BLaER1 treated with 17β-estradiol and CSF1 and Interleukin-3, amounts not matched to agents 10 nM and 100 nM (cell line): ENCODE results near the gene TFAP2A.

Experiments
- H3K27ac ChIP-seq, 11 experiments: shearing (Covaris generic); formaldehyde crosslinking; 2 replicates each; pipeline ENCODE4 v1.8.1; 2022
- H3K27me3 ChIP-seq, 11 experiments: shearing (Covaris generic); formaldehyde crosslinking; 2 replicates each; pipeline ENCODE4 v1.8.1; 2022
- H3K36me3 ChIP-seq, 11 experiments: shearing (Covaris generic); formaldehyde crosslinking; 2 replicates each; pipeline ENCODE4 v1.8.1; 2022
- H3K4me1 ChIP-seq, 10 experiments: shearing (Covaris generic); formaldehyde crosslinking; 2 replicates each; pipeline ENCODE4 v1.8.1; 2022
- H3K4me2 ChIP-seq, 11 experiments: shearing (Covaris generic); formaldehyde crosslinking; 2 replicates each; pipeline ENCODE4 v1.8.1; 2022
- H3K4me3 ChIP-seq, 10 experiments: shearing (Covaris generic); formaldehyde crosslinking; 2 replicates each; pipeline ENCODE4 v1.8.1; 2022
- H3K9ac ChIP-seq, 11 experiments: shearing (Covaris generic); formaldehyde crosslinking; 2 replicates each; pipeline ENCODE4 v1.8.1; 2022
- H3K9me3 ChIP-seq, 11 experiments: shearing (Covaris generic); formaldehyde crosslinking; replicated peaks in 1 of 11; 2 replicates each; pipeline ENCODE4 v1.8.1; 2022
- H4K20me1 ChIP-seq, 11 experiments: shearing (Covaris generic); formaldehyde crosslinking; 2 replicates each; pipeline ENCODE4 v1.8.1; 2022
- Cebpa-rat ChIP-seq, 11 experiments: shearing (Covaris generic); IDR thresholded peaks; 2 replicates each; pipeline ENCODE4 v1.8.1; 2022

TFAP2A gene

DNA sequence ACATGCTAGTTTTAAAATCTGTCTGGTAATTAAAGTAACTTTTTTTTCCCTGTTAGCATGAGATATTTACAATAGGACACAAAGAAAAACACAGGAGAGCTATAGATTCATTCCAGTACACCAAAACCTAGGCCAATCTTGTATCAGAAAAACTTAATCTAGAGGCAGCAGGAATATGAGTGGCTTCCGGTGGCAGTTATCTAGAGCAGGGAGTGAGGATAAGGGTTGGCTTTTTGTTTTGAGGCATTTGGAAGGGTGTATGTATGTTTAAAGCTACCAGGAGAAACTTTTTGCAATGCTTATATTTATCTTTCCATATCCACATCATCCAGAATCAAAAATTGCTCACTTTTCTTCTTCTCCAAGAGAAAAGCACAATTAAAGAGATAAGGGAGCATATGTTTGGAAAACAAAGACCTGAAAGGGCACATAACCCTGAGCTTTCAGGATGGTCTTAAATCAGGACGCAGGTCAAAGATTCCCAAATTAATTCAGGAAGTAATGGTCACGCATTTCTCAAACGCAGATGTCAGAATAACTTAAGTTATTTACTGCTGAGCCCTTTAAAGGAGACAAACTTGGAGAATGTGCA is 13.1 kb downstream of the TFAP2A start:
- H3K9me3 ChIP-seq = peaks cover 5 to 10% (median 8%) of the 10 kb centered on the region in 11 experiments; a peak in 15 of 22 replicates
- TF ChIP-seq Cebpa-rat (IDR thresholded peaks at IDR 0.05) = no peak
- no peak overlapping the region for H3K4me2 ChIP-seq
- no peak overlapping the region for H3K4me3 ChIP-seq
- no peak overlapping the region for H3K27ac ChIP-seq
- no peak overlapping the region for H3K9ac ChIP-seq
- H3K36me3 ChIP-seq = peaks cover 0 to 5% (median 0%) of the 10 kb centered on the region in 11 experiments; a peak in 1 of 22 replicates
- H3K27me3 ChIP-seq = peaks cover 75 to 94% (median 90%) of the 10 kb centered on the region in 11 experiments
- peaks cover 10 to 17% (median 14%) of the 10 kb centered on the region in 10 experiments; a peak in 19 of 20 replicates for H3K4me1 ChIP-seq
- H4K20me1 ChIP-seq = 0 out of 22 replicates have a peak, but pooled peaks cover 0 to 4% (median 0%) of the 10 kb centered on the region in 11 experiments

DNA sequence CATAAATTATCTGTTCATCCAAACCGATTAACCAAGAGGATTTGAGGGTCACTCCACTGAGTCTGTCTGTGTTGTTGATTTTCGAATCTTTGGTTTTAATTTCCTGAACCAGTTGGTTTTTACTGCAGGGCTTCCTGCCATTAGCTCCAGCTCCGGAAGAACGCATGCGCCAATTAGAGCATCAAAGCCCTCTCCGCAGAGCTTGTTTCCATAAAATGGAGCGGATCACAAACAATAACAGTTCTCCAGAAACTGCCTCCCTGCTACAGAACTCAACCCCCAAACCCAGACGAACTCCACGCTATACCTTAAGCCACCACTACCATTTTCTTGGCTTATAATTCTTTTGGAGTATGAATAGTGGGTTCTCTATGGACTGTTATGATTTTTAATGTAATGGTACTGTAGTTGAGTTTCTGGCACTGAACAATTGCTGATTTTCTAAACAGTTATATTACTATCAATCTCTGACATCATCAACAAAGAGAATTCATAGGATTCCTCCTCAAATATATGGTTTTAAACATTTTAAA is 13.8 kb downstream of the TFAP2A start:
- Histone ChIP-seq H3K4me3 (no peak overlapping the region), H3K4me2 (no peak overlapping the region), H4K20me1 (peaks cover 0 to 4% (median 0%) of the 10 kb centered on the region in 11 experiments; a peak in 1 of 22 replicates), H3K9ac (no peak overlapping the region), H3K4me1 (peaks cover 10 to 17% (median 14%) of the 10 kb centered on the region in 10 experiments; a peak in 19 of 20 replicates), H3K36me3 (peaks cover 0 to 5% (median 0%) of the 10 kb centered on the region in 11 experiments; a peak in 1 of 22 replicates), H3K9me3 (peaks cover 5 to 10% (median 8%) of the 10 kb centered on the region in 11 experiments; a peak in 15 of 22 replicates), H3K27ac (no peak overlapping the region), H3K27me3 (peaks cover 74 to 94% (median 90%) of the 10 kb centered on the region in 11 experiments)
- TF ChIP-seq Cebpa-rat (IDR thresholded peaks at IDR 0.05) = no peak

- H4K20me1 ChIP-seq = peaks cover 0 to 4% (median 0%) of the 10 kb centered on the region in 11 experiments; a peak in 1 of 22 replicates
- H3K4me3 ChIP-seq = no peak overlapping the region
- H3K4me1 ChIP-seq = peaks cover 10 to 17% (median 14%) of the 10 kb centered on the region in 10 experiments; a peak in 19 of 20 replicates
These were observed 14.5 kb downstream of the TFAP2A start for GRCh38 chr6:10400330-10400729.

GRCh38 chr6:10399451-10399850 is 15.4 kb downstream of the TFAP2A start:
- peaks cover 0 to under 1% (median 0%) of the 10 kb centered on the region in 11 experiments; a peak in 5 of 22 replicates for H3K9me3 ChIP-seq
- H3K27me3 ChIP-seq = peaks cover 79 to 94% (median 91%) of the 10 kb centered on the region in 11 experiments
- no peak overlapping the region for H3K9ac ChIP-seq
- no peak overlapping the region for H3K27ac ChIP-seq
- no peak overlapping the region for H3K4me2 ChIP-seq
- H3K4me1 ChIP-seq = peaks cover 5 to 9% (median 8%) of the 10 kb centered on the region in 10 experiments; a peak in 17 of 20 replicates
- peaks cover 0 to 5% (median 0%) of the 10 kb centered on the region in 11 experiments; a peak in 1 of 22 replicates for H3K36me3 ChIP-seq
- TF ChIP-seq Cebpa-rat (IDR thresholded peaks at IDR 0.05) = no peak
- H3K4me3 ChIP-seq = no peak overlapping the region
- peaks cover 0 to 4% (median 0%) of the 10 kb centered on the region in 11 experiments; a peak in 1 of 22 replicates for H4K20me1 ChIP-seq

More at GRCh38 chr6:10400330-10400729, 14.5 kb downstream of the TFAP2A start:
- Histone ChIP-seq H3K36me3 (peaks cover 0 to 5% (median 0%) of the 10 kb centered on the region in 11 experiments; a peak in 1 of 22 replicates), H3K4me2 (no peak overlapping the region), H3K9me3 (peaks cover 5 to 9% (median 8%) of the 10 kb centered on the region in 11 experiments; a peak in 16 of 22 replicates), H3K9ac (no peak overlapping the region), H3K27ac (no peak overlapping the region), H3K27me3 (peaks cover 77 to 94% (median 90%) of the 10 kb centered on the region in 11 experiments)
- TF ChIP-seq Cebpa-rat (IDR thresholded peaks at IDR 0.05) = no peak

- Histone ChIP-seq H3K4me1 (peaks cover 3 to 8% (median 5%) of the 10 kb centered on the region in 10 experiments; a peak in 16 of 20 replicates), H3K9me3 (no peaks in the 10 kb centered on the region; a peak in 1 of 22 replicates), H3K4me2 (no peak overlapping the region), H3K27me3 (peaks cover 87 to 100% (median 99%) of the 10 kb centered on the region in 11 experiments), H3K4me3 (no peak overlapping the region), H3K9ac (no peak overlapping the region), H3K36me3 (peaks cover 0 to 5% (median 0%) of the 10 kb centered on the region in 11 experiments; a peak in 1 of 22 replicates), H3K27ac (no peak overlapping the region), H4K20me1 (peaks cover 0 to 4% (median 0%) of the 10 kb centered on the region in 11 experiments; a peak in 2 of 22 replicates)
- TF ChIP-seq Cebpa-rat (IDR thresholded peaks at IDR 0.05) = no peak
These were observed 16.2 kb downstream of the TFAP2A start for GRCh38 chr6:10398446-10399218.

DNA sequence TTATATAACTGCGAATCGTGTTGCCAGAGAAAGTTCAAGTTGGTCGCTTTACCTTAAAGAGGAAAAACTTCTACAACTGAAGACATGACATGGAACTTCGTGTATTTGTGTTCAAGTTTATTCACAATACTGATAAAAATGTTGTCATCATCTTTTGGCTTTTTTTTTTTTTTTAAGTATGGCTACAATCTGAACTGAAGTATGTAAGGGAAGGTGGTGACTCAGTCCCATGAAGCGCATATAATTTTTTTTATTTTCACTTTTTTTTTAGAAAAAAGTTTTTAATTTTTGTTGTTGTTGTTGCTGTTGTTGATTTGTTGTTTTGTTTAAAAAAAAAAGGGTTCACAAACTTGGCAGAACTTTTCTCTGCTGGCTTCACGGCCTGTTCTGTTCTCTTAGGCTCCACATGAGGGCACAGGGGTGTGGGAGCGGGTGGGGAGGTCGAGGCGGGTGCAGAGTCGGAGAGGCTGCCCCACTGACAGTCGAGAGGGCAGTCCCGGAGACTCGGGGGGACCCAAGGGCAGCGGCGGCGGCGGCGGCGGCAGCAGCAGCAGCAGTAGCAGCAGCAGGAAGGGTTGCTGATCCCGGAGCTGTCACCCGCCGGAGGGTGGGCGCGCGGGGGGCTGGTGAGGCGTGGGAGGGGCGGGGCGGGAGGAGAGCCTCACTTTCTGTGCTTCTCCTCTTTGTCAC is 17.0 kb downstream of the TFAP2A start:
- no peak overlapping the region for H3K4me2 ChIP-seq
- no peak overlapping the region for H3K4me3 ChIP-seq
- no peak overlapping the region for H3K9ac ChIP-seq

GRCh38 chr6:10396785-10397184 is 18.1 kb downstream of the TFAP2A start:
- Histone ChIP-seq H3K4me2 (no peak overlapping the region), H3K9me3 (peaks cover 0 to 4% (median 0%) of the 10 kb centered on the region in 11 experiments; a peak in 3 of 22 replicates), H3K27ac (no peak overlapping the region), H3K36me3 (peaks cover 0 to 5% (median 0%) of the 10 kb centered on the region in 11 experiments; a peak in 1 of 22 replicates), H3K9ac (no peak overlapping the region), H3K27me3 (peaks cover 95 to 100% (median 99%) of the 10 kb centered on the region in 11 experiments), H3K4me3 (no peak overlapping the region), H3K4me1 (no peaks in the 10 kb centered on the region), H4K20me1 (peaks cover 0 to 4% (median 0%) of the 10 kb centered on the region in 11 experiments; a peak in 2 of 22 replicates)
- TF ChIP-seq Cebpa-rat (IDR thresholded peaks at IDR 0.05) = no peak

More for the DNA sequence above, 17.0 kb downstream of the TFAP2A start:
- no peak for TF ChIP-seq Cebpa-rat (IDR thresholded peaks at IDR 0.05)
- Histone ChIP-seq H3K27me3 (peaks cover 95 to 100% (median 99%) of the 10 kb centered on the region in 11 experiments), H3K9me3 (no peaks in the 10 kb centered on the region; a peak in 1 of 22 replicates), H3K36me3 (peaks cover 0 to 5% (median 0%) of the 10 kb centered on the region in 11 experiments; a peak in 1 of 22 replicates), H3K4me1 (peaks cover 0 to under 1% (median 0%) of the 10 kb centered on the region in 10 experiments; a peak in 1 of 20 replicates), H4K20me1 (peaks cover 0 to 4% (median 0%) of the 10 kb centered on the region in 11 experiments; a peak in 2 of 22 replicates), H3K27ac (no peak overlapping the region)
